HG03175 (cell line): ENCODE measurements around the gene AMACR.
"Not testable (repeated sequence)": the region's sequence is repeated elsewhere in the genome, so short reads cannot be mapped to it uniquely, and the experiment has no call there.

Source experiments
- ATAC-seq: cut with Tn5 transposase; IDR thresholded peaks from one replicate; pipeline ENCODE4 v1.9.1; 2021; ENCODE audit warnings: mild to moderate bottlenecking, moderate library complexity; ENCODE audit not compliant: unreplicated experiment

The AMACR gene

GRCh38 chr5:33969572-33970452, 38.0 kb downstream of the AMACR start:
- peak; percentile 80 for ATAC-seq

GRCh38 chr5:33968211-33969005, 39.4 kb downstream of the AMACR start:
- no peak for ATAC-seq

GRCh38 chr5:33966805-33967204, 41.0 kb downstream of the AMACR start:
- ATAC-seq: no peak

- no peak for ATAC-seq
Observed at GRCh38 chr5:33964132-33964700, 43.6 kb downstream of the AMACR start.

- ATAC-seq: no peak
Observed at GRCh38 chr5:33958176-33958575, 49.7 kb downstream of the AMACR start.

- no peak for ATAC-seq
Observed at GRCh38 chr5:33957577-33958150, 50.2 kb downstream of the AMACR start.

GRCh38 chr5:33952175-33952574, 55.7 kb downstream of the AMACR start:
- not testable (repeated sequence) for ATAC-seq

GRCh38 chr5:33944543-33945132, 63.2 kb downstream of the AMACR start:
- no peak for ATAC-seq

GRCh38 chr5:33941090-33941489, 66.8 kb downstream of the AMACR start:
- ATAC-seq: no peak

GRCh38 chr5:33939556-33940262, 68.1 kb downstream of the AMACR start:
- ATAC-seq: no peak

GRCh38 chr5:33938881-33939280, 69.0 kb downstream of the AMACR start:
- ATAC-seq: no peak

DNA sequence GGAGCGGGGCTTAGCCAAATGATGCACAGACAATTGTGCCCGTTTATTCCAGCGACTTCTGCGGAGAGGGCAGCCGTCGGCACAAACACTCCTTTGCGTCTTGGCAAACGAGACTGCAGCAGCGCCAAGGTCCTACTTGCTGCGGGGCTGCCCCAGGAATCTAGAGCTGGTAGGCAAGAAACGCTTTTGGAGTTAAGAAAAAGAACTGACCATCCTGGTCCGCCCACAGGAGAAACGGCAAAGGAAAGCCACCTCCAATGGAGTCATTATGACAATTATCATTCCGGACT, 69.4 kb downstream of the AMACR start:
- no peak for ATAC-seq

DNA sequence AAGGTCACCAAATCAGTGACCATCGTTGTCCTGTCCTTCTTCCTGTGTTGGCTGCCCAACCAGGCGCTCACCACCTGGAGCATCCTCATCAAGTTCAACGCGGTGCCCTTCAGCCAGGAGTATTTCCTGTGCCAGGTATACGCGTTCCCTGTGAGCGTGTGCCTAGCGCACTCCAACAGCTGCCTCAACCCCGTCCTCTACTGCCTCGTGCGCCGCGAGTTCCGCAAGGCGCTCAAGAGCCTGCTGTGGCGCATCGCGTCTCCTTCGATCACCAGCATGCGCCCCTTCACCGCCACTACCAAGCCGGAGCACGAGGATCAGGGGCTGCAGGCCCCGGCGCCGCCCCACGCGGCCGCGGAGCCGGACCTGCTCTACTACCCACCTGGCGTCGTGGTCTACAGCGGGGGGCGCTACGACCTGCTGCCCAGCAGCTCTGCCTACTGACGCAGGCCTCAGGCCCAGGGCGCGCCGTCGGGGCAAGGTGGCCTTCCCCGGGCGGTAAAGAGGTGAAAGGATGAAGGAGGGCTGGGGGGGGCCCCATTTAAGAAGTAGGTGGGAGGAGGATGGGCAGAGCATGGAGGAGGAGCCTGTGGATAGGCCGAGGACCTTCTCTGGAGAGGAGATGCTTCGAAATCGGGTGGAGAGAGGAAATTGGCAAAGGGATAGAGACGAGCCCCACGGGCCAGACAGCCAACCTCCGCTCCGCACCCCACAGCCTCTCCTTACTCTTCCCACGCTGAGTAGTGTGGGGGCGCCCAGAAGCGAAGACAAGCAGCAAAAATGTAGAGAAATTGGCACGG, 69.9 kb downstream of the AMACR start:
- no peak for ATAC-seq

DNA sequence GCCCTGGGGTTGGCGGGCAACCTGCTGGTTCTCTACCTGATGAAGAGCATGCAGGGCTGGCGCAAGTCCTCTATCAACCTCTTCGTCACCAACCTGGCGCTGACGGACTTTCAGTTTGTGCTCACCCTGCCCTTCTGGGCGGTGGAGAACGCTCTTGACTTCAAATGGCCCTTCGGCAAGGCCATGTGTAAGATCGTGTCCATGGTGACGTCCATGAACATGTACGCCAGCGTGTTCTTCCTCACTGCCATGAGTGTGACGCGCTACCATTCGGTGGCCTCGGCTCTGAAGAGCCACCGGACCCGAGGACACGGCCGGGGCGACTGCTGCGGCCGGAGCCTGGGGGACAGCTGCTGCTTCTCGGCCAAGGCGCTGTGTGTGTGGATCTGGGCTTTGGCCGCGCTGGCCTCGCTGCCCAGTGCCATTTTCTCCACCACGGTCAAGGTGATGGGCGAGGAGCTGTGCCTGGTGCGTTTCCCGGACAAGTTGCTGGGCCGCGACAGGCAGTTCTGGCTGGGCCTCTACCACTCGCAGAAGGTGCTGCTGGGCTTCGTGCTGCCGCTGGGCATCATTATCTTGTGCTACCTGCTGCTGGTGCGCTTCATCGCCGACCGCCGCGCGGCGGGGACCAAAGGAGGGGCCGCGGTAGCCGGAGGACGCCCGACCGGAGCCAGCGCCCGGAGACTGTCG, 70.7 kb downstream of the AMACR start:
- no peak for ATAC-seq

GRCh38 chr5:33936381-33937016, 71.4 kb downstream of the AMACR start, which contains the start of gene RXFP3:
TSS of gene RXFP3 (plus strand) at chr5:33936386. CDS start at chr5:33936741, 355 bp downstream.
- ATAC-seq: no peak
